ENCODE results near the gene PLK1. TPM values are rescaled to one million over a fixed set of nuclear protein-coding genes. Genes with fewer than 3 reads are reported as not detected.

The PLK1 gene
- total RNA-seq, 1 donor from 2014 or later: 2.6 TPM

- intact Hi-C loops (cut with DNase I): no loop called here
- DNase-seq (ENCODE audit: low spot score) (no peak), ATAC-seq (no peak)
These were observed 1.7 kb upstream of the PLK1 start for GRCh38 chr16:23676924-23677480.

DNA sequence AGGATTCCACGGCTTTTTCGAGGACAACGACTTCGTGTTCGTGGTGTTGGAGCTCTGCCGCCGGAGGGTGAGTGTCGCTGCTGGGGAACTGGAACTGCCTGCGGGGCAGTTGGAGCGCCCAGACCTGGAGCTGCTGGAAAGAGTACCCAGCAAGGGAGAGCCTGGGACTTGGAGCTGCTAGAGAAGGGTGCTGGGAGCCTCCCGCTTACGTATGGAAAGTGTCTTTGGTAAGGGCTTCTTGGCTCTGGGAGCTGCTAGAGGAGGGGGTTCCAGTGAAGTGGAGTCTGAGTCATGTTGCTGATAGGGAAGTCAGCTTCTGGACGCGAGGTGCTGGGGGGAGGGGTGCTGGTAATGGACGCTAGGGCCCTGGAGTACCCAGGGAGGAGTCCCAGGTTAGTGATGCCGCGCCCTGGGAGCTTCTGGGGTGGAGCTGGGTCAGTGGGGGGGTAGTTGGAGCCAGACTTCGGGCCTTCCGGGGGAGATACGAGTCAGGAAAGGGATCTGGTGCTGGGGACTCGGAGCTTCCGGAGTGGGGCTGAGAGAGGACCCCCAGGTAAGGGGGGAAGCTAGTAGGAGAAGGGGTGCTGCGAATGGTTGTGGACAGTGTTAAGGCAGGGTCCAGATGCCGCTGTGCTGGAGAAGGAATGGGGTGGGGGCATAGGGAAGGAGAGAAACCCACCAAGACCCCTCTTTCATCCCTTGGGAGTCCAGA is 741 bp downstream of the PLK1 start:
- intact Hi-C loops (cut with DNase I): no loop called here
- ATAC-seq (no peak), DNase-seq (ENCODE audit: low spot score) (no peak)

DNA sequence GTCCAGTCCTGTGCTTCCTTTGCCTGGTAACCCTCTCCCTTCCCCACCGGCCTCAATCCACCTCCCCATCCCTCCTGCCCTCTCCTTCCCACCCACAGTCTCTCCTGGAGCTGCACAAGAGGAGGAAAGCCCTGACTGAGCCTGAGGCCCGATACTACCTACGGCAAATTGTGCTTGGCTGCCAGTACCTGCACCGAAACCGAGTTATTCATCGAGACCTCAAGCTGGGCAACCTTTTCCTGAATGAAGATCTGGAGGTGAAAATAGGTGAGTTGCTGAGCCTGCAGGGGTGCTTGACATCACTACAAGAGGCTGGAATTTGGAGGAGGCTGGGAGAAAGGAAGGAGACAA is 1.3 kb downstream of the PLK1 start:
- no peak for DNase-seq (ENCODE audit: low spot score)
- ATAC-seq: no peak
- intact Hi-C loops (cut with DNase I): no loop called here

DNA sequence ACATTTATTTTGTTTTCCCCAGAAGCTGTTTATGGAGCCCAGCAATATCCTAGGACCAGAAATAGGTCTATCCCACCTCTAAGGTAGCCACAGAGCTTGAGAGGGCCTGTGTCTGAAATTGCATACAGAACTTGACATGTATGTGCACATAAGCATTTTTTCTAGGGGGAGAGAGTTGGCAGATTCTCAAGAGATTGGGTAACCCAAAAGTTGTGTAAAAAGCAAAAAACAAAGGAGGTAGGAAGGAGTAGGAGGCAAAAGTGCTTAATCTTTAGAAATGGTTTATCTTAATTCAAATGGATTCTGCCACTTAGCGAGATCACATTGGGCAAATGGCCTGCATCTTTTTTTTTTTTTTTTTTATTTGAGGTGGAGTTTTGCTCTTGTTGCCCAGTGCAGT is 3.5 kb downstream of the PLK1 start:
- ATAC-seq: no peak
- intact Hi-C loops (cut with DNase I): no loop called here

GRCh38 chr16:23683487-23683886 is 4.8 kb downstream of the PLK1 start:
- intact Hi-C loops (cut with DNase I): no loop called here
- DNase-seq (ENCODE audit: low spot score): no peak
- ATAC-seq: no peak

More for the DNA sequence above, 3.5 kb downstream of the PLK1 start:
- no peak for DNase-seq (ENCODE audit: low spot score)

DNA sequence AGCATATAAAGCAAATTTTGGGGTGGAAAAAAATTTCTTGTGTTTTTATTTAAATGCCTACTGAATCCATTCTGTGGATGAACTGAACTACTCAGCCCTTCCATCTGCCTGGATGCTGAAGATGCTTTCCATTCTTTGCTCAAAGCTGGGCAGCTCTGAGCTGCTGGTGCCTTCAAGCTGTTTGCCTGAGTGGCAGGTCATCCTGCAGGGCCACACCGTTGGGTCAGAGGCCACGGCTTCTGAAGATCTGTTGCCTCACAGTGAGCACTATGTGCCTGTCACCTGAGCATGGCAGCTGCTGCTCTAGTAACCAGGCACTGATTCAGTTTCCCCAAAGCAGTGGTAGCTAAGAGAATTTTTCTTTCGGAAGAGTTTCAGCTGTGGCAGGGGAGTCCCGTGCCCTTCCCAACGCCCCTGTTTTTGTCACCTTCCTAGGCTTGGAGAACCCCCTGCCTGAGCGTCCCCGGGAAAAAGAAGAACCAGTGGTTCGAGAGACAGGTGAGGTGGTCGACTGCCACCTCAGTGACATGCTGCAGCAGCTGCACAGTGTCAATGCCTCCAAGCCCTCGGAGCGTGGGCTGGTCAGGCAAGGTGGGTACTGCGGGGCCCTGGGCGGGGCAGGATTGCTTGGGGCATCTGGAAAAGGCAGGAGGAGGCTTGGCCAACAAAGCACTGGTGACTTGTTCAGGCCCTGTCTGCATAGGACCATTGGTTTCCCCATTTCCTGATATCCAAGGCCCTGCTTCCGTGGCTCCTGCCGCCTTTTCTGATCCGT is 8.5 kb downstream of the PLK1 start:
- DNase-seq (ENCODE audit: low spot score) (no peak), ATAC-seq (no peak)
- intact Hi-C loops (cut with DNase I): no loop called here

DNA sequence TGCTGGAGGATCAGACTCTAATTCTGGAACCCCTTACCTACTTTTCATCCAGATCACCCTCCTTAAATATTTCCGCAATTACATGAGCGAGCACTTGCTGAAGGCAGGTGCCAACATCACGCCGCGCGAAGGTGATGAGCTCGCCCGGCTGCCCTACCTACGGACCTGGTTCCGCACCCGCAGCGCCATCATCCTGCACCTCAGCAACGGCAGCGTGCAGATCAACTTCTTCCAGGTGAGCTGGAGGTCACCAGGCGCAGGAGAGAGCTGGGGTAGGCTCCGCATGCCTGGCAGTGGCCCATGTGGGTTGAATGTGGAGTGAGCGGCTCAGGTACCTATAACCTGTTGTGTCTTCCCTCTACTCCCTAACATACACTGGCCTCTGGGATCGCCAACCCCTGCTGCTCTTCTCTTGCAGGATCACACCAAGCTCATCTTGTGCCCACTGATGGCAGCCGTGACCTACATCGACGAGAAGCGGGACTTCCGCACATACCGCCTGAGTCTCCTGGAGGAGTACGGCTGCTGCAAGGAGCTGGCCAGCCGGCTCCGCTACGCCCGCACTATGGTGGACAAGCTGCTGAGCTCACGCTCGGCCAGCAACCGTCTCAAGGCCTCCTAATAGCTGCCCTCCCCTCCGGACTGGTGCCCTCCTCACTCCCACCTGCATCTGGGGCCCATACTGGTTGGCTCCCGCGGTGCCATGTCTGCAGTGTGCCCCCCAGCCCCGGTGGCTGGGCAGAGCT is 10.9 kb downstream of the PLK1 start:
- DNase-seq (ENCODE audit: low spot score) (no peak), ATAC-seq (no peak)
- intact Hi-C loops (cut with DNase I): no loop called here

GRCh38 chr16:23690771-23691482 is 12.2 kb downstream of the PLK1 start:
- intact Hi-C loops (cut with DNase I): no loop called here
- ATAC-seq (no peak), DNase-seq (ENCODE audit: low spot score) (no peak)

DNA sequence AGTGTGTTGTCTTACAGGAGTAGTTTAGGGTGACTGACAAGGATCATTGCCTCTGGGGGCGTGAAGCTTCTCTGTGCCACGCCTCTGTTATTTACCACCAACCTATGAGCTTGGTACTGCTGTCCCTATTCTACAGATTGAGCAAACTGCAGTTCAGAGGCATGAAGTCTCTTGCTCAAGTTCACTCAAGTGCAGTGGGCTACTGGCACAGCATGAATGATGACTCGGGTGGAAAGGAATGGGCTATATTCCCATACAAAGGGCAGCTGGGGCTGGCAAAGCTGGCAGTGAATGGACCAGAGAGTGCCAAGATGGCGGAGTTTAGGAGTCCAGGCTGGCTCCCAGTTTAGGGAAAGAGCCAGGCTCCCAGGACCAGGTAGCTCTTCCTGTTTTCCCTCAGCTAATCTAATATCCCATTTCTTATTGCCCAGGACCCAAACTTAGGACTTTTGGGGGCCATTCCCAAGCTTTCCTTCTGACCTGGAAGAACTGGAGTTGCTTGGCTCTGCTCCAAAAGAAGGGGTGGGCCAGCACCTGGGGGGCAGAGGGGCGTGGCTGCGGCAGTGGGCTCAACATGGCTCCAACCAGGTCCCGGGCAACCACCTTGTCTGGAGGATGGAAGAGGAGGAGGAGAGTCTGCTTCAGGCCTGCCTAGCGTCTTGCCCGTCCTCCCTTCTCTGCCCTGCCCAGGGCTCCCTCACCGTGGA is 12.9 kb downstream of the PLK1 start:
- ATAC-seq (no peak), DNase-seq (ENCODE audit: low spot score) (no peak)
- intact Hi-C loops (cut with DNase I): no loop called here

GRCh38 chr16:23692190-23692837 is 13.6 kb downstream of the PLK1 start:
- ATAC-seq (no peak), DNase-seq (ENCODE audit: low spot score) (no peak)
- intact Hi-C loops (cut with DNase I): no loop called here

- intact Hi-C loops (cut with DNase I): no loop called here
- DNase-seq (ENCODE audit: low spot score) (no peak), ATAC-seq (no peak)
These were observed 15.6 kb downstream of the PLK1 start for GRCh38 chr16:23694265-23694643.

DNA sequence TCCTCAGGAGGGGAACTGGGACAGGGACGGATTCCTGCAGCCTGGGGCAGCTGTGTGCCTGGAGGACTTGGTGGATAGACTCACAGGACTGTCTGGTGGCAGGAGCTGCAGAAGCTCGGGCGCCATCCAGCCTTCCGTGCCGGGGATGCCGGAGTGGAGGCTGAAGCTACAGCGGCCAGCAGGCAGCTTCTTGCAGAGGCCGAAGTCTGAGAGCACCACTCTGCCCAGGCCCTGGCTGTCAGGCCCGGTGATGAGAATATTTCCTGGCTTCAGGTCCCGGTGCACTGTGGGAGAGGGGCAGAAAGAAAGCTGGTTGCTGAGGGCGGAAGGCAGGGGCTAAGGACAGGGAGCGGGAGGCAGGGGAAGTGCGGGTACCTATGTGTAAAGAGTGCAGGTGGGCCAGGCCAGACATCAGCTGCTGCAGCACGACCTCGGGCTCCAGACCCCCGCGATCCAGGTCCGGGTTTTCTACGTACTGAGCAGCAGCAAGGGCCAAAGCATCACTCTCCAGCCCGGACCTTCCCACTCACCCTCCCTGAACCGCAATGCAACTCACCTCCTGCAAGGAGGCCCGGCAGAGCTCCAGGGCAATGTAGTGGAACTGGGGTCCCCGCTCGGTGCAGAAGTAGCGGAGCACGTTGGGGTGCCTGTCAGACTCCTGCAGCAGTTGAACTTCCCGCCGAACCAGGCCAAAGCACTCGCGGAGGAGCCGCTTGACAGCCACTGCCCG is 16.1 kb downstream of the PLK1 start:
- DNase-seq (ENCODE audit: low spot score) (no peak), ATAC-seq (peak; percentile 48)
- intact Hi-C loops (cut with DNase I): no loop called here

- intact Hi-C loops (cut with DNase I): no loop called here
- ATAC-seq: no peak
- DNase-seq (ENCODE audit: low spot score): no peak
These were observed 17.1 kb downstream of the PLK1 start for GRCh38 chr16:23695756-23696155.

DNA sequence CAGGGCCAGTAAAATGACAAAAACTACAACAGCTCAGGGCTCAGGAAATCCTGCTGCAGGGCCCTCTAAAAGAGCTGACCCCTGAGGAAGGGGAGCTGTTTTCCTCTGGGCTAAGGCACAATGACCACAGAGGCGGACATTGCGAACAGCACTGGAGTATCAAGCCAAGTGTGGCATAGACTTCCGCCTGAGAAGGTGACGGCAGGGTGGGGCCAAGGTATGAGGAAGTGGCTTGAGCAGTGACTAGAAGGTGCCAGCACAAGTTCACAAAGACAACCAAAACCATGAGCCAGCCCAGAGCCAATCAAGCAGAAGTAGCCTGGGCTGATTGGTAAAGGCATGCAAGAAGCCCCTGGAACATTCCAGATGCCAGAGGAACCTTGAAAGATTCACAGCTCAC is 20.4 kb downstream of the PLK1 start:
- DNase-seq (ENCODE audit: low spot score) (no peak), ATAC-seq (no peak)
- intact Hi-C loops (cut with DNase I): no loop called here

DNA sequence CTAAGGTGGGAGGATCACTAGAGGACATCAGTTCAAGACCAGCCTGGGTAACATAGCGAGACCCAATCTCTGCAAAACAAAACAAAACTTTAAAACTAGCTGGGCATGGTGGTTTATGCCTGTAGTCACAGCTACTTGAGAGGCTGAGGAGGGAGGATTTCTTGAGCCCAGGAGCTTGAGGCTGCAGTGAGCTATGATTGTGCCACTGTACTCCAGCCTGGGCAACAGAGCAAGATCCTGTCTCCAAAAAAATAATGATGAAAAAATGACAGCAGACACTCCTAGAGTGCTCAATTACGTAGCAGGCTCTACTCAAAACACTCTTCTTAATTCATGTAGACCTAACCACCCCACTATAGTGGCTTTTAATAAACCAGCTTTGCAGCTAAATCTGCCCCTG is 21.4 kb downstream of the PLK1 start:
- DNase-seq (ENCODE audit: low spot score) (no peak), ATAC-seq (no peak)
- intact Hi-C loops (cut with DNase I): no loop called here

DNA sequence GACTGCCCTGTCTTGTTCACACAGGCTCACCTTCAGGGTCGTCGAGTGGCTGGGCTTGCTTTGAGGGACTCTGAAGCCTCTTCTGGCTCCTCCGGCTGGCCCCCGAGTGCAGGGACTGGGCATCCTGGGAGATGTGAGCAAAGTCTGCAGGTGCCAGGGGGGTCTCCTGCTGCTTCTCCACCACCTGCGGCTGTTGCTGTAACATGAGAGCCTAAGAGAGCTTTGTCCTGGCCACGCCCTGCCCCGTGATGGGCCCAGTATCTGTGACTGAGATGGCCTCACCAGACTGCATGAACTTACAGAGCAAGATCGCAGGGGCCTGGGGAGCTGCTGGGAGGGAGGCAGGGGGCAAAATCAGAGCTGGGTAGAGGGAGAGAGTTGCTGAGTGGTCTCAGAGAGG is 21.8 kb downstream of the PLK1 start:
- no peak for DNase-seq (ENCODE audit: low spot score)
- intact Hi-C loops (cut with DNase I): no loop called here
- no peak for ATAC-seq

GRCh38 chr16:23701045-23701444 is 22.4 kb downstream of the PLK1 start:
- intact Hi-C loops (cut with DNase I): no loop called here
- DNase-seq (ENCODE audit: low spot score) (no peak), ATAC-seq (no peak)

DNA sequence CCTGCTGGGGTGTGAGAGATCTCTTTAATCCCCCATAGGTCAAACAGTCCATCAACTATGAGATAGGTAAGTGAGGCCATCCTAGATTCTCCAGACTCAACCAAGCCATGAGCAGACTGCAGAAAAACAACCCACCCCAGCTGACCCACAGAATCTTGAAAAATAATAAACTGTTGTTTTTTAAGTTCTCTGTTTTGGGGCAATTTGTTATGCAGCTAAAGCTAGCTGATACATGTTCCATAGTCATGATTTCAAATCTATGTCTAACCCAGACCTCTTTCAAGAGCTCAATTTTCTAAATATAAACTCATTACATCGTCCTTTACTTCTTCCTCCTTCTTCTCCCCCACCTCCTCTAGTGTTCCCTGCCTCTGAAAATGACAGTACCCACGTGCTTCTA is 24.3 kb downstream of the PLK1 start:
- ATAC-seq (no peak), DNase-seq (ENCODE audit: low spot score) (no peak)
- intact Hi-C loops (cut with DNase I): no loop called here
